Measurements from ENCODE around the gene TRPV3. TPM values are rescaled to one million over a fixed set of nuclear protein-coding genes. Genes with fewer than 3 reads are reported as not detected.
"Not testable (repeated sequence)": the region's sequence is repeated elsewhere in the genome, so short reads cannot be mapped to it uniquely, and the experiment has no call there.

Gene TRPV3
- total RNA-seq, 1 experiment from 2014 or later, result 1.3 TPM

DNA sequence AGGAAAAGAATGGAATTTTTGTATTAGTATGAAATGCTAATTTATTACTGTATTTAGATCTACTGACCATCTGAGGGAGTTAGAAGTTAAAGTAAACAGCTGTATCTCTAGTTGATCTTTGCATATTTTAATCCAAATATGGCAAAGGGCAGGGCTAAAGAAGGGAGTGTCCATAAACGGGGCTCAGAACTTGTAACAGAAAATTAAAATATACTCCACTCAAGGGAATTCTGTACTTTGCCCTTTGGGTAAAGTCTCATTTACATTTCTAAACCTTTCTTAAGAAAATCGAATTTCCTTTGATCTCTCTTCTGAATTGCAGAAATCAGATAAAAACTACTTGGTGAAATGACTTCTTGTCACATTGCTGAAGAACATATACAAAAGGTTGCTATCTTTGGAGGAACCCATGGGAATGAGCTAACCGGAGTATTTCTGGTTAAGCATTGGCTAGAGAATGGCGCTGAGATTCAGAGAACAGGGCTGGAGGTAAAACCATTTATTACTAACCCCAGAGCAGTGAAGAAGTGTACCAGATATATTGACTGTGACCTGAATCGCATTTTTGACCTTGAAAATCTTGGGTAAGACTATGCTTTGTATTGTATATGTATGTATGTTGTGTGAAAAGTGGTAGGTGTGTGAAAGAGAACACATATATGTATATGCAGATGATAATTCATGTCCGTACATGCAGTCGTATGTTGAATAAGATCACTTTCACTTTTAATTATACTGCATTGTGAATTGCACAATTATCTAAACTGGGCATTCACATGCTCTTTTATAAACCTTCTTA is 81.6 kb downstream of the TRPV3 start, which contains the start of gene ASPA:
Gene ASPA (plus strand): TSS at position 186 of the 799 bp plus-strand sequence. CDS start 163 bp downstream, at position 349.
- peak; percentile 20 for DNase-seq (ENCODE audit: low read depth)

- DNase-seq (ENCODE audit: low read depth), result no peak
These were observed 82.3 kb downstream of the TRPV3 start for GRCh38 chr17:3475251-3475685.

DNA sequence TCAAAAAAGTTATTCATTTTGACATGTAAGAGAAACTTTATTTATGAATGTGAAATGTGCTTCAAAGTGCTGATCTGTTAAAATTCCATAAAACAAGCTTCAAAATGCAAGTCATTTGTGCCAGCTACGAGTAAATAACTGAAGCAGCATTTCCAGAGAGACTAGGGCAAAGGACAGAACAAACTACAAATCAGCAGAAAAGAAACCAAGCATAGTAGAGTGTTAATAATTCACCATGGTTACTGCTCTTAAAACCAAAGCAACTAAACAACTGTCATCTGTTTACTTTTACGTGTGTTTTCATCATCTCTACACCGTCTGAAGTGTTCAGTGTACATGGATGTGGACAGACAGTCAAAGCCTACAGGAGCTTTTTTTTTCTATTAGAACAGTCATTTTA is 83.4 kb downstream of the TRPV3 start:
- no peak for DNase-seq (ENCODE audit: low read depth)

GRCh38 chr17:3472137-3472536 is 85.5 kb downstream of the TRPV3 start:
- DNase-seq (ENCODE audit: low read depth), result no peak

- no peak for DNase-seq (ENCODE audit: low read depth)
These were observed 86.0 kb downstream of the TRPV3 start, which contains the start of gene SPATA22 for GRCh38 chr17:3471599-3471998. Gene SPATA22, minus strand, starts transcription at chr17:3471819. Its CDS starts 2,494 bp downstream, at chr17:3469325.

- DNase-seq (ENCODE audit: low read depth), result no peak
These were observed 88.1 kb downstream of the TRPV3 start for GRCh38 chr17:3469529-3469928.

- not testable (repeated sequence) for DNase-seq (ENCODE audit: low read depth)
These were observed 91.3 kb downstream of the TRPV3 start for GRCh38 chr17:3466355-3466754.

Other genes with a start within 250 kb of the TRPV3 start
- not detected in 2 replicates for gene OR3A2, start 171.5 kb downstream of the TRPV3 start, total RNA-seq (2014; rRNA removed)
- not detected in 2 replicates for gene OR1E1, start 159.4 kb downstream of the TRPV3 start, total RNA-seq (2014; rRNA removed)
- not detected in 2 replicates for gene OR3A3, start 146.4 kb downstream of the TRPV3 start, total RNA-seq (2014; rRNA removed)
- gene OR1E2, start 124.0 kb downstream of the TRPV3 start, total RNA-seq (2014; rRNA removed), result not detected in 2 replicates
- not detected in 2 replicates for gene SPATA22, start 86.0 kb downstream of the TRPV3 start, total RNA-seq (2014; rRNA removed)
- 0.23 and 0.45 TPM in 2 replicates for gene ASPA, start 81.8 kb downstream of the TRPV3 start, total RNA-seq (2014; rRNA removed)
- 0.51 and 0.86 TPM in 2 replicates for gene TRPV1, start 51.6 kb upstream of the TRPV3 start, total RNA-seq (2014; rRNA removed)
- gene SHPK, start 78.4 kb upstream of the TRPV3 start, total RNA-seq (2014; rRNA removed), result 17.4 and 17.8 TPM in 2 replicates
- gene CTNS, start 78.9 kb upstream of the TRPV3 start, total RNA-seq (2014; rRNA removed), result 20.3 and 29.1 TPM in 2 replicates
- gene TAX1BP3, start 110.8 kb upstream of the TRPV3 start, total RNA-seq (2014; rRNA removed), result 259 and 286 TPM in 2 replicates
- 13.0 and 42.7 TPM in 2 replicates for gene EMC6, start 111.0 kb upstream of the TRPV3 start, total RNA-seq (2014; rRNA removed)
- gene P2RX5, start 138.3 kb upstream of the TRPV3 start, total RNA-seq (2014; rRNA removed), result 21.5 and 28.6 TPM in 2 replicates
- gene HASPIN, start 166.1 kb upstream of the TRPV3 start, total RNA-seq (2014; rRNA removed), result 14.7 and 17.0 TPM in 2 replicates
- gene ITGAE, start 243.4 kb upstream of the TRPV3 start, total RNA-seq (2014; rRNA removed), result 36.8 and 38.6 TPM in 2 replicates